Neural cell (in vitro differentiated cells): Measurements from ENCODE around the gene RGS12. TPM values are rescaled to one million over a fixed set of nuclear protein-coding genes. Genes with fewer than 3 reads are reported as not detected.

Experiments
- H2AFZ ChIP-seq: fragments of 200-600, 300-800 bp; sonication (generic), shearing (Covaris generic); 2 replicates; pipeline ENCODE4 v1.6.0; 2014; ENCODE audit warnings: low read depth, mild to moderate bottlenecking, antibody characterized with exemption, low read length, moderate library complexity
- H3F3A ChIP-seq: fragments of 200-600 bp; shearing (Covaris generic); 2 replicates; pipeline ENCODE4 v1.6.1; 2016; ENCODE audit warnings: mild to moderate bottlenecking, moderate library complexity, mixed read lengths, antibody characterized with exemption, low read length; ENCODE audit not compliant: insufficient read depth, poor library complexity, severe bottlenecking
- H3K27ac ChIP-seq: fragments of 200-600, 300-800 bp; sonication (generic), shearing (Covaris generic); 2 replicates; pipeline ENCODE4 v1.5.1; 2014; ENCODE audit warnings: mild to moderate bottlenecking, low read length, moderate library complexity
- H3K27me3 ChIP-seq: fragments of 300-800, 200-600 bp; sonication (generic), shearing (Covaris generic); 2 replicates; pipeline ENCODE4 v1.6.0; 2014; ENCODE audit warnings: mild to moderate bottlenecking, low read depth, low read length, moderate library complexity; ENCODE audit not compliant: insufficient read depth
- H3K36me3 ChIP-seq: fragments of 300-800, 200-600 bp; sonication (generic), shearing (Covaris generic); 2 replicates; pipeline ENCODE4 v1.5.1; 2014; ENCODE audit warnings: mild to moderate bottlenecking, antibody characterized with exemption, low read length, moderate library complexity; ENCODE audit not compliant: insufficient read depth
- H3K4me2 ChIP-seq: fragments of 300-800, 200-600 bp; sonication (generic), shearing (Covaris generic); 2 replicates; pipeline ENCODE4 v1.6.0; 2014; ENCODE audit warnings: mild to moderate bottlenecking, low read length
- H3K4me3 ChIP-seq: fragments of 300-800, 200-600 bp; sonication (generic), shearing (Covaris generic); 2 replicates; pipeline ENCODE4 v1.5.1; 2014; ENCODE audit warnings: mild to moderate bottlenecking, low read length, moderate library complexity
- H3K79me2 ChIP-seq: fragments of 200-600 bp; shearing (Covaris generic); replicated peaks from 2 replicates; pipeline ENCODE4 v1.6.0; 2014; ENCODE audit warnings: mild to moderate bottlenecking, low read length, moderate library complexity; ENCODE audit not compliant: insufficient read depth
- H3K9ac ChIP-seq: fragments of 300-800, 200-600 bp; sonication (generic), shearing (Covaris generic); 2 replicates; pipeline ENCODE4 v1.6.1; 2016; ENCODE audit warnings: mild to moderate bottlenecking, low read length, mixed read lengths
- H3K9me2 ChIP-seq: fragments of 200-600 bp; shearing (Covaris generic); 2 replicates; pipeline ENCODE4 v1.6.1; 2016; ENCODE audit warnings: mild to moderate bottlenecking, low read length, mixed read lengths; ENCODE audit not compliant: insufficient read depth
- H3K9me3 ChIP-seq: fragments of 200-600, 300-800 bp; sonication (generic), shearing (Covaris generic); 2 replicates; pipeline ENCODE4 v1.6.1; 2016; ENCODE audit warnings: mild to moderate bottlenecking, mixed run types, low read length, moderate library complexity, mixed read lengths
- H4K20me1 ChIP-seq: fragments of 200-600 bp; shearing (Covaris generic); 2 replicates; pipeline ENCODE4 v1.6.1; 2016; ENCODE audit warnings: mild to moderate bottlenecking, mixed run types; ENCODE audit not compliant: insufficient read depth
- EP300 ChIP-seq: fragments of 450-650 bp; conservative IDR thresholded peaks from 2 replicates; pipeline ENCODE4 v1.6.1; 2014; ENCODE audit warnings: antibody characterized with exemption, mild to moderate bottlenecking, moderate library complexity; ENCODE audit not compliant: poor library complexity, severe bottlenecking
- EZH2 ChIP-seq: fragments of 200-600, 300-800 bp; shearing (Covaris generic), sonication (generic); IDR thresholded peaks from 2 replicates; pipeline ENCODE4 v1.6.1; 2014; ENCODE audit warnings: antibody characterized with exemption, low read length, borderline replicate concordance, mild to moderate bottlenecking; ENCODE audit not compliant: insufficient read depth, poor library complexity, severe bottlenecking
- MXI1 ChIP-seq: fragments of 450-650 bp; conservative IDR thresholded peaks from 2 replicates; pipeline ENCODE4 v1.6.1; 2014; ENCODE audit warnings: antibody characterized with exemption, mild to moderate bottlenecking; ENCODE audit not compliant: poor library complexity, severe bottlenecking
- POLR2AphosphoS5 ChIP-seq: IDR thresholded peaks from 2 replicates; pipeline ENCODE4 v1.6.1; 2012
- RAD21 ChIP-seq: fragments of 450-650 bp; conservative IDR thresholded peaks from 2 replicates; pipeline ENCODE4 v1.6.1; 2014; ENCODE audit warnings: antibody characterized with exemption, mild to moderate bottlenecking, moderate library complexity
- SMC3 ChIP-seq: fragments of 450-650 bp; conservative IDR thresholded peaks from 2 replicates; pipeline ENCODE4 v1.6.1; 2014; ENCODE audit warnings: antibody characterized with exemption, mild to moderate bottlenecking, moderate library complexity; ENCODE audit not compliant: poor library complexity
- TAF1 ChIP-seq: IDR thresholded peaks from 2 replicates; pipeline ENCODE4 v1.6.1; 2012; ENCODE audit warnings: low read depth
- polyA plus RNA-seq: library from polyadenylated mRNA; depleted of rRNA; stranded (reverse); fragments of >200 nt; gene quantifications from 2 replicates; pipeline ENCODE4 v1.2.3, GENCODE V29; 2014
- TF ChIP-seq, protein P1 (sequence below): IDR thresholded peaks from 2 replicates; pipeline ENCODE4 v1.6.1; 2012; ENCODE audit warnings: borderline replicate concordance
- TF ChIP-seq, protein P2 (sequence below): fragments of 450-650 bp; IDR thresholded peaks from 2 replicates; pipeline ENCODE4 v1.5.1; 2014; ENCODE audit warnings: antibody characterized with exemption, mild to moderate bottlenecking, moderate library complexity; ENCODE audit not compliant: poor library complexity, severe bottlenecking

The RGS12 gene
- polyA plus RNA-seq, 1 donor from 2014 or later: 66.4 TPM

DNA sequence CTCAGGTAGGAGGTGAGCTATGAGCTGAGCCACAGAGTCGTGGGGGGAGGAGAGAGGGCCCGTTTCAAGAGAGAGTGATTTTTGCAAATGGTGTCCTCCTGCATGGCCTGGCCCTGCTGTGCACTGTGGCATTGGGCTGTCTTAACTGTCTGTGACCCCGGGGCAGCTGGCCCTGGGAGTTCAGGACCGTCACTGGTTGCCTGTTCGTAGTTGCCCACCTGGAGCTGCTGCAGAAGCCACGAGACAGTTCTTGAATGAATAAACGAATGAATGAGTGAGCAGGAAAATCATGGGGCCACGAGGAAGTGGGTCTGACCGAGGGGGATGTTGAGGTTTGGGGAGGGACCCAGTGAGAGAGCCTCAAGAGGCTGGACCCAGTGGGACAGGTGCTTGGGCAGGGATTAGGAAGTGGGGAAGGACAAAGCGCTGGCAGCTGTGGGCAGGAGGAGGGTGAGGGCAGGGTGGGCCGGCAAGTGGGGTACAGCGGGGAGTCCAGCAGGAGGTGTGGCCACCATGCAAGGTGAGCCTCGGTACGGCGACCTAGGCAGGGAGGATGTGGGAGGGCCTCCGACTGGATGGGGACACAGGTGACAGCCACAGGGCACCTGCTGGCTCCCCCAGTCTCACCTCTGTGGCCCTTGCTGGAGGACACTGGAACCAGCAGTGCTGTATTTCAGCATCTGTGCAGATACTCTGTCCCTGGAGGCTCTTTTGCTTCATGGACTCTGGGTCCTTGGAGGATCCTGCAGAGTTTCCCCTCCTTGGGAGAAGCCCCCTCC lies 10.2 kb downstream of the RGS12 start:
- Histone ChIP-seq H3K4me2 (no peak overlapping the region), H3K9me3 (no peaks in the 10 kb centered on the region), H2AFZ (no peak overlapping the region), H3K36me3 (no peaks in the 10 kb centered on the region), H3F3A (no peaks in the 10 kb centered on the region), H3K27ac (no peak overlapping the region), H3K27me3 (no peaks in the 10 kb centered on the region), H4K20me1 (no peaks in the 10 kb centered on the region), H3K9me2 (no peaks in the 10 kb centered on the region), H3K4me3 (no peak overlapping the region), H3K9ac (no peak overlapping the region), H3K79me2 (peaks cover 69% of the 10 kb centered on the region)
- TF ChIP-seq, protein P1, sequence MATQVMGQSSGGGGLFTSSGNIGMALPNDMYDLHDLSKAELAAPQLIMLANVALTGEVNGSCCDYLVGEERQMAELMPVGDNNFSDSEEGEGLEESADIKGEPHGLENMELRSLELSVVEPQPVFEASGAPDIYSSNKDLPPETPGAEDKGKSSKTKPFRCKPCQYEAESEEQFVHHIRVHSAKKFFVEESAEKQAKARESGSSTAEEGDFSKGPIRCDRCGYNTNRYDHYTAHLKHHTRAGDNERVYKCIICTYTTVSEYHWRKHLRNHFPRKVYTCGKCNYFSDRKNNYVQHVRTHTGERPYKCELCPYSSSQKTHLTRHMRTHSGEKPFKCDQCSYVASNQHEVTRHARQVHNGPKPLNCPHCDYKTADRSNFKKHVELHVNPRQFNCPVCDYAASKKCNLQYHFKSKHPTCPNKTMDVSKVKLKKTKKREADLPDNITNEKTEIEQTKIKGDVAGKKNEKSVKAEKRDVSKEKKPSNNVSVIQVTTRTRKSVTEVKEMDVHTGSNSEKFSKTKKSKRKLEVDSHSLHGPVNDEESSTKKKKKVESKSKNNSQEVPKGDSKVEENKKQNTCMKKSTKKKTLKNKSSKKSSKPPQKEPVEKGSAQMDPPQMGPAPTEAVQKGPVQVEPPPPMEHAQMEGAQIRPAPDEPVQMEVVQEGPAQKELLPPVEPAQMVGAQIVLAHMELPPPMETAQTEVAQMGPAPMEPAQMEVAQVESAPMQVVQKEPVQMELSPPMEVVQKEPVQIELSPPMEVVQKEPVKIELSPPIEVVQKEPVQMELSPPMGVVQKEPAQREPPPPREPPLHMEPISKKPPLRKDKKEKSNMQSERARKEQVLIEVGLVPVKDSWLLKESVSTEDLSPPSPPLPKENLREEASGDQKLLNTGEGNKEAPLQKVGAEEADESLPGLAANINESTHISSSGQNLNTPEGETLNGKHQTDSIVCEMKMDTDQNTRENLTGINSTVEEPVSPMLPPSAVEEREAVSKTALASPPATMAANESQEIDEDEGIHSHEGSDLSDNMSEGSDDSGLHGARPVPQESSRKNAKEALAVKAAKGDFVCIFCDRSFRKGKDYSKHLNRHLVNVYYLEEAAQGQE: no peak
- no peak for TF ChIP-seq POLR2AphosphoS5
- TF ChIP-seq TAF1: no peak
- TF ChIP-seq MXI1: no peak
- TF ChIP-seq SMC3: no peak
- TF ChIP-seq RAD21: no peak
- TF ChIP-seq EZH2: no peak
- TF ChIP-seq EP300: no peak
- TF ChIP-seq, protein P2, sequence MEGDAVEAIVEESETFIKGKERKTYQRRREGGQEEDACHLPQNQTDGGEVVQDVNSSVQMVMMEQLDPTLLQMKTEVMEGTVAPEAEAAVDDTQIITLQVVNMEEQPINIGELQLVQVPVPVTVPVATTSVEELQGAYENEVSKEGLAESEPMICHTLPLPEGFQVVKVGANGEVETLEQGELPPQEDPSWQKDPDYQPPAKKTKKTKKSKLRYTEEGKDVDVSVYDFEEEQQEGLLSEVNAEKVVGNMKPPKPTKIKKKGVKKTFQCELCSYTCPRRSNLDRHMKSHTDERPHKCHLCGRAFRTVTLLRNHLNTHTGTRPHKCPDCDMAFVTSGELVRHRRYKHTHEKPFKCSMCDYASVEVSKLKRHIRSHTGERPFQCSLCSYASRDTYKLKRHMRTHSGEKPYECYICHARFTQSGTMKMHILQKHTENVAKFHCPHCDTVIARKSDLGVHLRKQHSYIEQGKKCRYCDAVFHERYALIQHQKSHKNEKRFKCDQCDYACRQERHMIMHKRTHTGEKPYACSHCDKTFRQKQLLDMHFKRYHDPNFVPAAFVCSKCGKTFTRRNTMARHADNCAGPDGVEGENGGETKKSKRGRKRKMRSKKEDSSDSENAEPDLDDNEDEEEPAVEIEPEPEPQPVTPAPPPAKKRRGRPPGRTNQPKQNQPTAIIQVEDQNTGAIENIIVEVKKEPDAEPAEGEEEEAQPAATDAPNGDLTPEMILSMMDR: no peak

DNA sequence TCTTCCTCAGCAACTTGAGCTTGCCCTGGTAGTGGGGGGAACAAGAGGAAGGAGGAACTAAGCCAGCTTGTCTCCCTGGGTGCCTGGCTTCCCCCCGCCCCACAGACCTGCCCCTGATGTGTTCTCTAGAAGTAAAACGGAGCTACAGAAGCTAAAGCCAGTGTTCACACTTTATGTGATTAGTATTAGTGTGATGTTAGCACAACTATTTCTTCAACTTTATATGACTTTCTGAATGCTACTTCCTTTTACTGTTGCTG lies 10.7 kb downstream of the RGS12 start:
- no peak overlapping the region for H3K4me3 ChIP-seq
- H3K27me3 ChIP-seq: no peaks in the 10 kb centered on the region
- no peak overlapping the region for H2AFZ ChIP-seq
- no peak overlapping the region for H3K27ac ChIP-seq
- no peaks in the 10 kb centered on the region for H3F3A ChIP-seq
- TF ChIP-seq POLR2AphosphoS5 (no peak), EZH2 (no peak), RAD21 (no peak), TAF1 (no peak), EP300 (no peak), MXI1 (no peak), SMC3 (no peak)
- TF ChIP-seq, protein P2: no peak
- TF ChIP-seq, protein P1: no peak
- peaks cover 68% of the 10 kb centered on the region for H3K79me2 ChIP-seq
- H3K4me2 ChIP-seq: no peak overlapping the region
- H3K9me3 ChIP-seq: no peaks in the 10 kb centered on the region
- no peak overlapping the region for H3K9ac ChIP-seq
- no peaks in the 10 kb centered on the region for H4K20me1 ChIP-seq
- no peaks in the 10 kb centered on the region for H3K9me2 ChIP-seq
- H3K36me3 ChIP-seq: no peaks in the 10 kb centered on the region
